ENCODE results near the gene CIDEB.

GRCh38 chr14:24331731-24332267, 24.0 kb upstream of the CIDEB start:
- TF ChIP-seq ETV6 (conservative IDR thresholded peaks at IDR 0.05 in 1 of 2, IDR thresholded peaks at IDR 0.05 in 1 of 2; ENCODE audit: borderline replicate concordance in 1 of 2, low read depth in 1 of 2): no peak
- no peak for TF ChIP-seq EP300 (IDR thresholded peaks at IDR 0.05; ENCODE audit: borderline replicate concordance in 1 of 2, control insufficient read depth in 1 of 2, low read depth in 2 of 2, low read length in 2 of 2)
- no peak for TF ChIP-seq POLR2AphosphoS2 (IDR thresholded peaks at IDR 0.05; ENCODE audit: low read depth, low read length)
- no peak for TF ChIP-seq CTCF (IDR thresholded peaks at IDR 0.05 in 2 of 3, conservative IDR thresholded peaks at IDR 0.05 in 1 of 3; ENCODE audit: control insufficient read depth in 2 of 3, extremely low read depth in 1 of 3, insufficient read depth in 1 of 3, low read depth in 3 of 3, low read length in 3 of 3)
- no peak for TF ChIP-seq SMAD1 (IDR thresholded peaks at IDR 0.05; ENCODE audit: low read depth, partially characterized antibody)
- TF ChIP-seq YBX1 (IDR thresholded peaks at IDR 0.05): no peak
- no peak for TF ChIP-seq SUZ12 (IDR thresholded peaks at IDR 0.05; ENCODE audit: unreplicated experiment)
- no peak for TF ChIP-seq YY1 (IDR thresholded peaks at IDR 0.05; ENCODE audit: low read depth, low read length)
